ENCODE results near the gene LDB1.

Gene LDB1

DNA sequence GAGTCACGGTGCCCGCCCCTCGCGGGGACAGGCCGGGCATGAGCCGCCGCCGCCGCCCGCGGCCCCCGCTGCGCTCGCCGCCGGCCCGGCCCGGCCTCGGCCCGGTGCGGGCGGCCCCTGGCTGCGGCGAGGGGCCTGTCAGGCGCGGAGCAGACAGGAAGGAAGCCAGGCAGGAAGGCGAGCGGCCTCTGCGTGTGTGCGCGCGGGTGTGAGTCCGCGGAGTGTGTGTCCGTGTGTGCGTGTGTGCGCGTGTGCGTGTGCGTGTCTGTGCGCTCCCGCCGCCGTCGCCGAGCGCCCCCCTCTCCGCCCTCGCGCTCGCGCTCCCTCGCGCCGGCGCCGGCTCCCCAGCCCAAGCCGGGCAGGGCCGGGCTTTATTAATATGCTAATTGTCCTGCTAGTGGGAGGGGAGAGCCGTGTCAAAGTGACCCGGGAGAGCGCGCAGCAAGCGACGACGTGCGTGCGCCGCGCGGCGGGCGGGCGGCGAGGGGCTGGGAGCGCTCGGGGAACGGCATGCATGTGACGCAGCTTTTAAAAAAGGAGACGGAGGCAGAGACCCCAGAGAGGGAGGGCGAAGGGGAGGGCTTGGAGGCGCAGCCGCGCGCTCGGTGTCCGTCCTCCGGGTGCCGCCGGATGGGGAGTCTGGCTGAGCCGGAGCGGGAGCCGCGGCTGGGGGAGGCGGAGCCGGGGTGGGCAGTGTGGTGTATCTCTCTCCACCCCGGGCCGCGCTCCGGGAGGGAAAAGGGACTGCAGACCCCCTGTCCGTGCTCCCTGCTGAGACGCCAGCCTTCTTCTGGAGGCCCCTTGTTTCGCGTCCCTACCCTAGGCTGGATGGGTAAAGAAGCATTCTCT, at the start of gene LDB1:
Gene LDB1, minus strand, starts transcription at position 227 of the 849 bp plus-strand sequence. CDS start 258 bp downstream, outside the sequence.
- peak within 1 kb of the TSS; percentile 97 for H3K4me3 ChIP-seq (ENCODE audit: low read depth, low read length)
- peaks cover 41% of the 10 kb centered on the region for H3K79me2 ChIP-seq (ENCODE audit: control insufficient read depth, insufficient read depth, low read length, unreplicated experiment)
- peak within 1 kb of the TSS; percentile 64 for H3K27ac ChIP-seq (ENCODE audit: low read depth, low read length)
- H3K36me3 ChIP-seq (ENCODE audit: insufficient read depth, low read length) = no peaks in the 10 kb centered on the region
- H3K27me3 ChIP-seq (ENCODE audit: insufficient read depth, low read length) = no peaks in the 10 kb centered on the region
- H3K4me1 ChIP-seq (ENCODE audit: control insufficient read depth, insufficient read depth, low read length, unreplicated experiment) = peaks cover 46% of the 10 kb centered on the region
- peak within 1 kb of the TSS; percentile 90 for H2AFZ ChIP-seq (ENCODE audit: low read length, unreplicated experiment)

GRCh38 chr10:102167861-102168260, 47.7 kb upstream of the LDB1 start:
- no peak overlapping the region for H2AFZ ChIP-seq (ENCODE audit: low read length, unreplicated experiment)
- no peak overlapping the region for H3K4me3 ChIP-seq (ENCODE audit: low read depth, low read length)
- no peaks in the 10 kb centered on the region for H3K79me2 ChIP-seq (ENCODE audit: control insufficient read depth, insufficient read depth, low read length, unreplicated experiment)
- no peak overlapping the region for H3K27ac ChIP-seq (ENCODE audit: low read depth, low read length)
- H3K27me3 ChIP-seq (ENCODE audit: insufficient read depth, low read length) = no peaks in the 10 kb centered on the region
- peaks cover 9% of the 10 kb centered on the region for H3K36me3 ChIP-seq (ENCODE audit: insufficient read depth, low read length)
- peaks cover 3% of the 10 kb centered on the region for H3K4me1 ChIP-seq (ENCODE audit: control insufficient read depth, insufficient read depth, low read length, unreplicated experiment)

DNA sequence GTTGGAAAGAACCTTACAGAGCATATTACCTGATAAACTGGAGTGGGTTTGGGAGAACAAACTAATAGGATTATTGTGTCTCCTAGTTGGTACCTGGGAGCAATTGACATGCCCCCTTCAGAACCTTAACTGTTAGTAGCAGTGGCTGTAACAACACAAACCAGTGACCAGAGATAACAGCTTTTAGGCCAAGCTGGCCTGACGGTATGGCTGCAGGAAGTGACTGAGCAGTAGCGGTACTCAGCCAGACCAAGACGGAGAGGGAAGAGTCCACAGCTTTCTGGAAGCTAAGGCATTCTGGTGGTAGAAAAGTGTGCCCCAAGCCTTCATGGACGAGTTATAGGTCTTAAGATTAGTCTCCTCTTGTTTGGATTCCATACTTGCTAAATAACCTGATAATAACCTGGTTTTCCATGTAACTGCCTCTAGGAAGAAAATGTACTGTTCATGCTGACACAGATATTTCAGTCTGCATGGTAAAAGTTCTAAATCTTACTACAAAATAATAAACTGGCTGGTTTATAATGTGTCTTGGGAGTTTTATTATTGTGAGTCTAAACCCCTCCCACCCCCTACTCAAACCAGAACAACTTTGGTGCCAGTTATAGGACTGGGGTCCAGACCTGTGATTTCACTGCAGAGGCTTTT, 43.3 kb upstream of the LDB1 start:
- H3K27ac ChIP-seq (ENCODE audit: low read depth, low read length) = no peak overlapping the region
- H3K79me2 ChIP-seq (ENCODE audit: control insufficient read depth, insufficient read depth, low read length, unreplicated experiment) = peaks cover 7% of the 10 kb centered on the region
- H2AFZ ChIP-seq (ENCODE audit: low read length, unreplicated experiment) = no peak overlapping the region
- H3K36me3 ChIP-seq (ENCODE audit: insufficient read depth, low read length) = peaks cover 42% of the 10 kb centered on the region
- no peaks in the 10 kb centered on the region for H3K27me3 ChIP-seq (ENCODE audit: insufficient read depth, low read length)
- peaks cover 5% of the 10 kb centered on the region for H3K4me1 ChIP-seq (ENCODE audit: control insufficient read depth, insufficient read depth, low read length, unreplicated experiment)
- no peak overlapping the region for H3K4me3 ChIP-seq (ENCODE audit: low read depth, low read length)

DNA sequence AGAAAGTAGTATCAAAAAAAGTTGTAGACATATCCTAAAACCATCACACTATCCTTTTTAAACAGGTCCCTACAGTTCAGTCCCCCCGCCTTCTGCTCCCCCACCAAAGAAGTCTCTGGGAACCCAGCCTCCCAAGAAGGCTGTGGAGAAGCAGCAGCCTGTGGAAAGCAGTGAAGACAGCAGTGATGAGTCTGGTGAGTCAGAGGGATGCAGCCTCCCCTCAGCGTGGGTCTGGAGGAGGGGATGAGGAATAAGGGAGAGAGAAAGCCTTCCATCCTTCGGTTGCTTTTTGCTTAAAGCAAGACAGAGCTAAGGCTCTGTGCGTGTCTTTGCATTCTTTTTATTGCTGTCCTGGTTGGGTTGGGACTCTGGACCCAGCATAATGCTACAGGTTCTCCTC, 39.7 kb upstream of the LDB1 start:
- no peaks in the 10 kb centered on the region for H3K27me3 ChIP-seq (ENCODE audit: insufficient read depth, low read length)
- no peak overlapping the region for H3K4me3 ChIP-seq (ENCODE audit: low read depth, low read length)
- peaks cover 64% of the 10 kb centered on the region for H3K36me3 ChIP-seq (ENCODE audit: insufficient read depth, low read length)
- no peak overlapping the region for H2AFZ ChIP-seq (ENCODE audit: low read length, unreplicated experiment)
- H3K4me1 ChIP-seq (ENCODE audit: control insufficient read depth, insufficient read depth, low read length, unreplicated experiment) = peaks cover 11% of the 10 kb centered on the region
- peaks cover 38% of the 10 kb centered on the region for H3K79me2 ChIP-seq (ENCODE audit: control insufficient read depth, insufficient read depth, low read length, unreplicated experiment)
- H3K27ac ChIP-seq (ENCODE audit: low read depth, low read length) = no peak overlapping the region

DNA sequence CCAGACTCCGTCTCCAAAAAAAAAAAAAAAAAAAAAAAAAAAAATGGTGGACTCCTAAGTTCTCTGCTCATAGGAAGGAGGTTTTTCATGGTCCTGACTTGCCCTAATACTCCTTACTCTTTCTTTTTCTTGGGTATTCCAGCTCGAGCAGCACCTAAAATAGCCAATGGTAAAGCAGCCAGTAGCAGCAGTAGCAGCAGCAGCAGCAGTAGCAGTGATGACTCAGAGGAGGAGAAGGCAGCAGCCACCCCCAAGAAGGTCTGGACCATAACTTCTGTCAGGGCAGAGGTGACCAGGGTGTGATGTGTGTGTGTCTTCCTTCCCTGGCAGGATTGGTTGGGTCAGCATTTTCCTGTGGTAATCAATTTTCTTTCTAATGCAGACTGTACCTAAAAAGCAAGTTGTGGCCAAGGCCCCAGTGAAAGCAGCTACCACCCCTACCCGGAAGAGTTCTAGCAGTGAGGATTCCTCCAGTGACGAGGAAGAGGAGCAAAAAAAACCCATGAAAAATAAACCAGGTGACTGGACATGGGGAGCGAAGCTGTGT, 39.0 kb upstream of the LDB1 start:
- Histone ChIP-seq H3K4me3 (ENCODE audit: low read depth, low read length) (no peak overlapping the region), H3K79me2 (ENCODE audit: control insufficient read depth, insufficient read depth, low read length, unreplicated experiment) (peaks cover 45% of the 10 kb centered on the region), H2AFZ (ENCODE audit: low read length, unreplicated experiment) (no peak overlapping the region), H3K27ac (ENCODE audit: low read depth, low read length) (no peak overlapping the region), H3K27me3 (ENCODE audit: insufficient read depth, low read length) (no peaks in the 10 kb centered on the region), H3K4me1 (ENCODE audit: control insufficient read depth, insufficient read depth, low read length, unreplicated experiment) (peaks cover 16% of the 10 kb centered on the region), H3K36me3 (ENCODE audit: insufficient read depth, low read length) (peaks cover 64% of the 10 kb centered on the region)

DNA sequence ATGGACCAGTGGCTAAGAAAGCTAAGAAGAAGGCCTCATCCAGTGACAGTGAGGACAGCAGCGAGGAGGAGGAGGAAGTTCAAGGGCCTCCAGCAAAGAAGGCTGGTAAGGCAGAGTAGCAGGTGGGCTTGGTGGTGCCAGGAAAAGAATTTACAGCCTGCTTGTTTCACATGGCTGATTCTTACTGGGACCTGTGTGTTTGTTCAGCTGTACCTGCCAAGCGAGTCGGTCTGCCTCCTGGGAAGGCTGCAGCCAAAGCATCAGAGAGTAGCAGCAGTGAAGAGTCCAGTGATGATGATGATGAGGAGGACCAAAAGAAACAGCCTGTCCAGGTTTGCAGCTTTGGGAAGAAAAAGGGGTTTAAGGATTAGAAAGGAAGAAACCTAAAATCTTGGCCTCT, 37.1 kb upstream of the LDB1 start:
- Histone ChIP-seq H3K4me3 (ENCODE audit: low read depth, low read length) (no peak overlapping the region), H3K27me3 (ENCODE audit: insufficient read depth, low read length) (no peaks in the 10 kb centered on the region), H3K27ac (ENCODE audit: low read depth, low read length) (no peak overlapping the region), H3K36me3 (ENCODE audit: insufficient read depth, low read length) (peaks cover 50% of the 10 kb centered on the region), H2AFZ (ENCODE audit: low read length, unreplicated experiment) (no peak overlapping the region), H3K79me2 (ENCODE audit: control insufficient read depth, insufficient read depth, low read length, unreplicated experiment) (peaks cover 63% of the 10 kb centered on the region), H3K4me1 (ENCODE audit: control insufficient read depth, insufficient read depth, low read length, unreplicated experiment) (peaks cover 18% of the 10 kb centered on the region)

- Histone ChIP-seq H3K4me3 (ENCODE audit: low read depth, low read length) (no peak overlapping the region; the same call in 1 of the 2 replicates), H3K36me3 (ENCODE audit: insufficient read depth, low read length) (peaks cover 34% of the 10 kb centered on the region)
These were observed 34.4 kb upstream of the LDB1 start for GRCh38 chr10:102154466-102155116.

DNA sequence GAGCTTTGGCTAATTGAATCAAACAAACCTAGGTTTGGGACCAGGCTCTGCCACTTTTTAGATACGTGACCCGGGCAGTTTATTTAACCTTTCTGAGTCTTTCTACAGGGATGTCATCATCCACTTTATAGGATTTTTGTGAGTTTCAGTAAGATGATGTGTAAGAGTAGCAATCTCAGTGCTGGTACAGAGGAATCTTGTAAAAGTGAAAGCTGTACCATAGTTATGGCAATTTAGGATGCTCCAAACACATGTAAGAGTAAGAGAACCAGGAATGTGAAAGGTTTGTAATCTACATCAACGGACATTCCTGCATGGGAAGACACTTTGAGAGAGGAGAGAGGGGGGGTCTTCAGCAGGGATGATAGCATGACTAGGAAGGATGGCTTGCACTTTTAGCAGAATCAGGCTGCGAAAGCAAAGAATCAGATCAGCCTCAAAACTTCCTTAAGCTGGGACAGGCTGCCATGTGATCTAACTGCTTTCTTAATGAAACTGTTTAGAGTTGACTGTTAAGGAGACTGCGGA, 33.0 kb upstream of the LDB1 start:
- Histone ChIP-seq H2AFZ (ENCODE audit: low read length, unreplicated experiment) (no peak overlapping the region), H3K27ac (ENCODE audit: low read depth, low read length) (peak overlapping the region; percentile 98), H3K36me3 (ENCODE audit: insufficient read depth, low read length) (peaks cover 35% of the 10 kb centered on the region), H3K79me2 (ENCODE audit: control insufficient read depth, insufficient read depth, low read length, unreplicated experiment) (peaks cover 56% of the 10 kb centered on the region), H3K4me3 (ENCODE audit: low read depth, low read length) (peak overlapping the region; percentile 94), H3K4me1 (ENCODE audit: control insufficient read depth, insufficient read depth, low read length, unreplicated experiment) (peaks cover 26% of the 10 kb centered on the region), H3K27me3 (ENCODE audit: insufficient read depth, low read length) (no peaks in the 10 kb centered on the region)

More at GRCh38 chr10:102154466-102155116, 34.4 kb upstream of the LDB1 start:
- Histone ChIP-seq H2AFZ (ENCODE audit: low read length, unreplicated experiment) (no peak overlapping the region), H3K4me1 (ENCODE audit: control insufficient read depth, insufficient read depth, low read length, unreplicated experiment) (peaks cover 30% of the 10 kb centered on the region), H3K27me3 (ENCODE audit: insufficient read depth, low read length) (no peaks in the 10 kb centered on the region), H3K79me2 (ENCODE audit: control insufficient read depth, insufficient read depth, low read length, unreplicated experiment) (peaks cover 58% of the 10 kb centered on the region), H3K27ac (ENCODE audit: low read depth, low read length) (no peak overlapping the region)

DNA sequence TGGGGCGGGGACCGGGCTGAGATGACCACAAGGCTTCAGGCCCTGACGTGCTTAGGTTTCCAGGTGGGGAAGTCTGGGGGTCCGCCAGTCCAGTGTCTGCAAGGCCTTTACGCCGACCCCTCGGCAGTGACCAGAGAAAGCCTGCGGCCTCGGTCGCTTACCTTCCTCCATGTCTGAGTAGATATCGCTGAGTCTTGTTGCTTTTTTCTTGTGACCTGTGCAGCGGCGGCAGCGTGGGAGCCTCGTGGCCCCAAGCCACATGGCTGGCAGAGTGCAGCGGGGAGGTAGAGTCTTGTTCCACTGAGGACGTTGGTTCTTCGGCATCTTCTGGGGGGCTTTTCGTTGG, 32.4 kb upstream of the LDB1 start:
- H2AFZ ChIP-seq (ENCODE audit: low read length, unreplicated experiment) = no peak overlapping the region
- peaks cover 51% of the 10 kb centered on the region for H3K79me2 ChIP-seq (ENCODE audit: control insufficient read depth, insufficient read depth, low read length, unreplicated experiment)
- H3K27me3 ChIP-seq (ENCODE audit: insufficient read depth, low read length) = no peaks in the 10 kb centered on the region
- H3K27ac ChIP-seq (ENCODE audit: low read depth, low read length) = peak overlapping the region; percentile 98
- peaks cover 26% of the 10 kb centered on the region for H3K4me1 ChIP-seq (ENCODE audit: control insufficient read depth, insufficient read depth, low read length, unreplicated experiment)
- H3K36me3 ChIP-seq (ENCODE audit: insufficient read depth, low read length) = peaks cover 32% of the 10 kb centered on the region; the same call in 1 of the 2 replicates
- H3K4me3 ChIP-seq (ENCODE audit: low read depth, low read length) = peak overlapping the region; percentile 94

DNA sequence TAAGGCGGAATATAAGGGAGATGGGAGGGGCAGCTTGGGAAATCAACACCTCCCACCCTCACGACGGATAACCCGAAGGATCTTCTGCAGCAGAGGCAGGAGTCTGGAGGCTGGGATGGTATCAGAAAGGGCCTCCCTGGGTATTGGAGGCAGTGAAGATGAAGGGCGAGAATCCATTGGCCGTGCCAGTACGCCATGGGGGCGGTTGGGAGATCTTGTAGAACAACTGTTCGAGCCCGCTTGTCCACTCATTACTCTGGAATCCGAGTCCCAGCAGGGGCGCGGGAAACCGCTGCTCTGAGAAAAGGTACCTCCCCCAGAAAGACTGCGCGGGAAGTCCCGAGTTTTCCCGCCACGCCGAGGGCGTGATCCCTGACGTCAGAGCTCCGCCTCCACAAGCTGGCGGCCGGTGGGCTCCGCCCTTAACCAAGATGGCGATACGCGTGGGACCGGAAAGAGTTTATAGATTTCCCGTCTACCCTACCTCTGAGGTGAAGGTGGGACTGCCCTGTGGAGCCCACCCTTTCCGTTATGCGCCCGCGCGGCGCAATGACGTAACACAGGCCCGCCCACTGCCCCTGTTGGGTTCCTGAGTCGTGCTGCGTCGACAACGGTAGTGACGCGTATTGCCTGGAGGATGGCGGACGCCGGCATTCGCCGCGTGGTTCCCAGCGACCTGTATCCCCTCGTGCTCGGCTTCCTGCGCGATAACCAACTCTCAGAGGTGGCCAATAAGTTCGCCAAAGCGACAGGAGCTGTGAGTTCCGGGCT, 31.8 kb upstream of the LDB1 start, which contains the start of gene NOLC1:
Gene NOLC1, plus strand, starts transcription at position 616 of the 771 bp plus-strand sequence. Its CDS starts 22 bp downstream, at position 638.
- Histone ChIP-seq H3K36me3 (ENCODE audit: insufficient read depth, low read length) (peaks cover 26% of the 10 kb centered on the region; the same call in 1 of the 2 replicates), H3K27ac (ENCODE audit: low read depth, low read length) (peak within 1 kb of the TSS; percentile 98), H3K27me3 (ENCODE audit: insufficient read depth, low read length) (no peaks in the 10 kb centered on the region), H3K4me1 (ENCODE audit: control insufficient read depth, insufficient read depth, low read length, unreplicated experiment) (peaks cover 22% of the 10 kb centered on the region), H3K4me3 (ENCODE audit: low read depth, low read length) (peak within 1 kb of the TSS; percentile 94), H3K79me2 (ENCODE audit: control insufficient read depth, insufficient read depth, low read length, unreplicated experiment) (peaks cover 47% of the 10 kb centered on the region), H2AFZ (ENCODE audit: low read length, unreplicated experiment) (no peak within 1 kb of the TSS)
